Activated effector memory CD4-positive, alpha-beta T cell treated with Interleukin-2 at 50 U/mL for 16 hours (primary cell): ENCODE data around the gene RANGRF.
"Not testable (repeated sequence)": the region's sequence is repeated elsewhere in the genome, so short reads cannot be mapped to it uniquely, and the experiment has no call there.

Experiments used
- DNase-seq: peaks from one replicate; pipeline ENCODE4 v3.0.0-alpha.2; 2020

Gene RANGRF, protein sequence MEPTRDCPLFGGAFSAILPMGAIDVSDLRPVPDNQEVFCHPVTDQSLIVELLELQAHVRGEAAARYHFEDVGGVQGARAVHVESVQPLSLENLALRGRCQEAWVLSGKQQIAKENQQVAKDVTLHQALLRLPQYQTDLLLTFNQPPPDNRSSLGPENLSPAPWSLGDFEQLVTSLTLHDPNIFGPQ

DNA sequence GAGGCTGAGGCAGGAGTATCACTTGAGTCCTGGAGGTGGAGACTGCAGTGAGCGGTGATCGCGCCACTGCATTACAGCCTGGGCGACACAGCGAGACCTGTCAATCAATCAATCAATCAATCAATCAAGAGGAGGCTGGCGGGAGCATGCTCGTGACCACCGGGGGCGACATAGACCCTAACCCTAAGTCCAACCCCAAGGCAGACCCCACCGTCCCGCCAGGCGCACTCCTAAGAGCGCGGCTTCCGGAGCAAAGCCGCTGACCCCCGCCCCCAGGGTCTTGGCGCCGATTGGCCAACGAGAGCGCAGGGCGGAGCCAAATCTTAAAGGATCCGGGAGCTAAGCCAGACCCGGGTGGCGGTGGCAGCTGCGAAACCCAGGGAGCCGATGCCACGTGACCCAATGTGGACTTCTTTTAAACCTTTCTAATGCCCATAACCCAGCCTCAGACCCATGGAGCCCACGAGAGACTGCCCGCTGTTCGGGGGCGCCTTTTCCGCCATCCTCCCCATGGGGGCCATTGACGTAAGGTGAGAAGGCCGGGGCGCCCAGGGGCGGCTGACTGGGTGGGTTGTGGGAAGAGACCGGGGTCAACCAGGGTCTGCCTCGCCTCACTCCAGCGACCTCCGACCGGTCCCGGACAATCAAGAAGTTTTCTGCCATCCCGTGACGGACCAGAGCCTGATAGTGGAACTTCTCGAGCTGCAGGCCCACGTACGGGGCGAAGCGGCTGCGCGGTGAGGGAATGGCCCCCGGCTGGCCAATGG lies at the start of gene RANGRF:
Gene RANGRF, plus strand, starts transcription at position 335 of the 767 bp plus-strand sequence. Its CDS starts 119 bp downstream, at position 454.
- peak; percentile 75 for DNase-seq

DNA sequence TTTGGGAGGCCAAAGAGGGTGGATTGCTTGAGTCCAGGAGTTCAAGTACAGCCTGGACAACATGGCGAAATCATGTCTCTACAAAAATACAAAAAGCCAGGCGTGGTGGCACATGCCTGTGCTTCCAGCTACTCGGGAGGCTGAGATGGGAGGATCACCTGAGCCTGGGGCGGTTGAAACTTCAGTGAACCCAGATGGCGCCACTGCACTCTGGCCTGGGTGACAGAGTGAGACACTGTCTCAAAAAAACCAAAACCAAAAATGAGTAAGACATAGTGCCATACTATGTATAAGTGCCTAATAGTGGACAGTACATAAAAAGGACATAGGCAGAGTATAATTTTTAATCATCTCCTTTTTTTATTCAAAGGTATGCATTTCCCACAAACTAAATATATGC lies 44.6 kb upstream of the RANGRF start:
- no peak for DNase-seq

DNA sequence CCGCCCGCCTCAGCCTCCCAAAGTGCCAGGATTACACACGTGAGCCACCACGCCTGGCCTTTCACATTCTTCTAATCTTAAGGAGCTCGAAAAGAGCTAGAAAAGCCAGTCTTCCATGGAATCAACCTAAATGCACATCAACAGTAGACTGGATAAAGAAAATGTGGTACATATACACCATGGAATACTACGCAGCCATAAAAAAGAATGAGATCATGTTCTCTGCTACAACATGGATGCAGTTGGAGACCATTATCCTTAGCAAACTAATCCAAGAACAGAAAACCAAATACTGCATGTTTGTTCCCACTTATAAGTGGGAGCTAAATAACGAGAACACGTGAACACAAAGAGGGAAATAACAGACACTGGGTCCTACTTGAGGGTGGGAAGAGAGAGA lies 43.7 kb upstream of the RANGRF start:
- no peak for DNase-seq

DNA sequence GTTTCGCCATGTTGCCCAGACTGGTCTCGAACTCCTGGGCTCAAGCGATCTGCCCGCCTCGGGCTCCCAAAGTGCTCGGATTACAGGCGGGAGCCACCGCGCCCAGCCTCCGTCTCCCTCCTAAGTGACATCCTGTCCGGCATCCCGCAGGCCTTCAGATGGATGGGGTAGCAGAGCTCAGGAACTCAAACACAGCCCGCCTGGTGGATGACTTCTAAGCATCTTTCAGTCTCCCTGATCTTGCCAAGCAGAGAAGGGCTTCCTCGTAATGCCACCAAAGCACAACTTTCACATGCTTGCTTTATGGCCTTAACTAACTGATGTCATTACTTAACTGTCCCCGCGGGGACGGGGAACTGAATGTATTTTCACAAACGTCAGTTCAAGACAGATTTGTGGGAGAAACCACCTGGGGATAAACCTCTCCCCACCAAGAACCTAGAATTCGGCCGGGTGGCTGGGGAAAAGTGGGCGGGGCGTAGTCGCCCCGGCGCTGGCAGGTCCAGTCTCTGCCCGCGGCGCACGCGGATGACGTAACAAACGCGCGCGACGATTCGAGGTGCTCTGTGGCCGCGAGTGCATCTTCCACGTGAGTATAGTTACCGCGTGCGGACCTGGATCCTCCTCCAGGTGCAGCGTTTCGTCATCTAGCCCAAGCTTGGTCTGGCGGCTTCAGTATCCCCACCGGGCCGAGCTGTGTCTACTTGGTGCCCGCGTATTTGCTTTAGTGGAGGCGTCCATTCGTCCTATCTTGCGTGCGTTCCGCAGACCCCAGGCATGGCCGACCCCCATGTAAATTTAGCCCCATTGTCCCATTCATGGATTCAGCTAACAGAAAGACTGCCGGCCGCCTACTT lies 39.5 kb upstream of the RANGRF start, which contains the start of gene PFAS:
Gene PFAS, plus strand, starts transcription at position 539 of the 857 bp plus-strand sequence. CDS start 4,649 bp downstream, outside the sequence.
- peak; percentile 91 for DNase-seq

DNA sequence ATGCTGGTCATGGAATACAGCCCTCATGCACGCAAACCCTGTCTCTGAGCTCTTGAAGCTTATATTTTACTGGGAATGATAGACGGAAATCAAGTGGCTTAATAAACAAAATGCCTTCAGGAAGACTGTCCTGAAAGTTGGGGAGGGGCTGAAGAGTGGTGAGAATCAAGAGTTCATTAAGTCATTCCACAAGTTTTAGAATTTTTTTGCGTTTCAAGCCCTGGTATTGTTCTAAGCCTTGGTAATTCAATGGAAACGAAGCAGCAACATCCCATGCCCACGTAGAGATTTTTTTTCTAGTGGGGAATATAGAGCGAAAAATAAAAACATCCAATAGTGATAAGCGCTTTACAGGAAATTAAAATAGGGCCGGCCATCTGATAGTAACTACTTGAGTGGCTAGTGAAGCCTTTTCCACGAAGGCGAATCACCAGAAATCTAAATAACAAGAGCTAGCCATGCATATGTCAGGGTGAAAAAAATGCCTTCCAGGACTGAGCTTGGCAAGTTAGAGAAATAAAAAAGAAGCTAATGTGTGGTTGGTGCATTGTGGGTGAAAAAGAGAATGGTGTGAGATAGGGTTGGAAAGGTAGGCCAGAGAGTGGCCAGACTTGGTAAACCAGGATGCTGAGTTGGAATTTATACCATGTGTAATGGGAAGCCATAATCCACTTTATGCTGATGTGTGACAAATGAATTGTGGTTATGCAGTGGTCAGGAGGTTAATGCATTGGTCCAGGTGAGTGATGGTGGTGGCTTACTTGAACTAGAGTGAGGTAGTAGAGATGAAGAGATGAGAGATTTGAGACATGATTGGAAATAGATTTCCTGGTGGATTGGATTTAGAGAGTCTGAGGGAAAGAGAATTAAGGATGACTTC lies 38.6 kb upstream of the RANGRF start:
- no peak for DNase-seq

DNA sequence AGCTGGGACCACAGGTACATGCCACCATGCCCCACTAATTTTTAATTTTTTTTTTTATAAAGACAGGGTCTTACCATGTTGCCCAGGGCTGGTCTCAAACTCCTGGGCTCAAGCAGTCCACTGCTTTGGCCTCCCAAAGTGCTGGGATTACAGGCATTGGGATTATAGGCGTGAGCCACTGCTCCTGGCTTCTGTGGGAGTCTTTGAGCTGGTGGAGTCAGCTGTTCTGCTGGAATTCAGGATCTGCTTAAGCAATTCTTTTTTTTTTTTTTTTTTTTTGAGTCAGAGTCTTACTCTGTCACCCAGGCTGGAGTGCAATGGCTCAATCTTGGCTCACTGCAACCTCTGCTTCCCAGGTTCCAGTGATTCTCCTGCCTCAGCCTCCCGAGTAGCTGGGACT lies 37.1 kb upstream of the RANGRF start:
- not testable (repeated sequence) for DNase-seq

DNA sequence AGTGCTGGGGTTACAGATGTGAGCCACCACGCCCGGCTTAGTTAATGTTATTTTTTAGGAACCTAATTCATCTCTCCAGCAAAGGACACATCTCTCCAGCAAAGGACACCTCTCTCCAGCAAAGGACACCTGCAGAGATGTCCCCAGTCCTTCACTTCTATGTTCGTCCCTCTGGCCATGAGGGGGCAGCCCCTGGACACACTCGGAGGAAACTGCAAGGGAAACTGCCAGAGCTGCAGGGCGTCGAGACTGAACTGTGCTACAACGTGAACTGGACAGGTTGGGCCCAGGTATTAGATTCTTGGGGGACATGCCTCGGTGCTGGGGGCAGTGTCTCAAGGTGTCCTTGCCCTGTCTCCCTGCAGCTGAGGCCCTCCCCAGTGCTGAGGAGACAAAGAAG lies 34.7 kb upstream of the RANGRF start:
- DNase-seq, result no peak

DNA sequence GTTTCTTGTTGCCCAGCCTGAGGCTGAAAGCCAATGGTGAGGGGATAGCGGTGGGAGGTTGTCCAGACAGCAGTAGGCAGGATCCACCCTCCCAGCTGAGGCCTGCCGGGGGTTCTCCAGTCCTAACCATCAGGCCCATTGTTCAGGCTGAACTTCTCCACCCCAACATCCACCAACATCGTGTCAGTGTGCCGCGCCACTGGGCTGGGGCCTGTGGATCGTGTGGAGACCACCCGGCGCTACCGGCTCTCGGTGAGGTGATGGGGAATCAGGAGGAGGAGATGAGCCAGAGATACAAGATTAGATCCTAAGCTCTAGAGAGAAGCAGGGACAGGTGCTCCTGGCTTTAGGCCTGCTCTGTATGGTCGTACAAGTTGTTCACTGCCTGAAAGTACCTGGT lies 33.6 kb upstream of the RANGRF start:
- DNase-seq, result no peak

DNA sequence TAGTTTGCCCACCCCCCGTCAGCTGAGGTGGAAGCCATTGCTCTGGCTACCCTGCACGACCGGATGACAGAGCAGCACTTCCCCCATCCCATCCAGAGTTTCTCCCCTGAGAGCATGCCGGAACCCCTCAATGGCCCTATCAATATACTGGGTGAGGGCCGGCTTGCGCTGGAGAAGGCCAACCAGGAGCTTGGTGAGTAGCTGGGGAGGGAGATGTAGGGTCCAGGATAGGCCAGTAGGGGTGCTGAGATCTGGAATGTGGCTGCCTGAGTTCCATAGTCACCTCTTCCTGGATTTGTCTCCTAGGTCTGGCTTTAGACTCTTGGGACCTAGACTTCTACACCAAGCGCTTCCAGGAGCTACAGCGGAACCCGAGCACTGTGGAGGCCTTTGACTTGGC lies 33.0 kb upstream of the RANGRF start:
- no peak for DNase-seq

DNA sequence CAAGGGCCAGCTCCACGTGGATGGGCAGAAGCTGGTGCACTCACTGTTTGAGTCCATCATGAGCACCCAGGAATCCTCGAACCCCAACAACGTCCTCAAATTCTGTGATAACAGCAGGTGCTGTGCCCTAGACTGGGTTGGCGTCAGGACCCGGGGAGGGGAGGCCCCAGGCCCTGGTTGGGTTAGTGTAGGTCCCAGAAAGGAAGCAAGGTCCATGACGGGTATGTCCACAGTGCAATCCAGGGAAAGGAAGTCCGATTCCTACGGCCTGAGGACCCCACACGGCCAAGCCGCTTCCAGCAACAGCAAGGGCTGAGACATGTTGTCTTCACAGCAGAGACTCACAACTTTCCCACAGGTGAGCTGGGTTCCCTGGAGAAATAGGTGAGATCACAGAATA lies 32.2 kb upstream of the RANGRF start:
- no peak for DNase-seq

DNA sequence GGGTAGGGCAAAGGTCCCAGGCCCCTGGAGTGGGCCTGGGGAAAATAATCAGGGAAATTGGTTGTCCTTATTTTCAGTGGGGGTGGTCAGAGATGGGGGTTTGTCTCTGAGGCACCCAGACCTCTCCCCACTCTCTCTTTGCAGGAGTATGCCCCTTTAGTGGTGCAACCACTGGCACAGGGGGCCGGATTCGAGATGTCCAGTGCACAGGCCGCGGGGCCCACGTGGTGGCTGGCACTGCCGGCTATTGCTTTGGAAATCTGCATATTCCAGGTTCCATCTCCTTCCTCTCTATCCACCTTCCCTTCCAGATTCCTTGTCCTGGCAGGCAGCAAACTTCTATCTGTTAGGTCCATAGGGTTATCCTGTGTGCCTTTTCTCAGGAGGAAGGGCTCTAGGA lies 31.8 kb upstream of the RANGRF start:
- DNase-seq, result no peak

DNA sequence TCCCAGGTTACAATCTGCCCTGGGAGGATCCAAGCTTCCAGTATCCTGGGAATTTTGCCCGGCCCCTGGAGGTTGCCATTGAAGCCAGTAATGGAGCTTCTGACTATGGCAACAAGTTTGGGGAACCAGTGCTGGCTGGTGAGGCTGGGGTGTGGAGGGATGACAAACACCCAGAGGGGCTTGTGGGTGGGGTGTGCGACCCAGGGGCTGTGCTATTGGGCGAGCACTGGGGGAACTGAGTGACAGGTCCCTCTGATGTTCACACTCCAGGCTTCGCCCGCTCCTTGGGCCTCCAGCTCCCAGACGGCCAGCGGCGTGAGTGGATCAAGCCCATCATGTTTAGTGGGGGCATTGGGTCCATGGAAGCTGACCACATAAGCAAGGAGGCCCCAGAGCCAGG lies 30.7 kb upstream of the RANGRF start:
- no peak for DNase-seq

DNA sequence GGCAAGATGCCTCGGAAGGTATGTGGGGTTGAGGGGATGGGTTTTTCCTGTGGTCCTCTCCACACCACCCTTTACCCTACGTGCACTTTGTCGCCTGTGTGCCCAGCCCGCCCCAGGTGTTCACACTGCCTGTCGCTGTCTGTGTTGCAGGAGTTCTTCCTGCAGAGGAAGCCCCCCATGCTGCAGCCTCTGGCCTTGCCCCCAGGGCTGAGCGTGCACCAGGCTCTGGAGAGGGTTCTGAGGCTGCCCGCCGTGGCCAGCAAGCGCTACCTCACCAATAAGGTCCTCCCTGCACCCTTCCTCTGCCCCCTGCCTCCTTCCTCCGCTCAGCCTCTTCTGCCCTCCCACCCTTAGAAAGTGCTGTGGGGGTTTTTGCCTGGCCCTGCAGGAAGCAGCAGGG lies 24.1 kb upstream of the RANGRF start:
- no peak for DNase-seq

DNA sequence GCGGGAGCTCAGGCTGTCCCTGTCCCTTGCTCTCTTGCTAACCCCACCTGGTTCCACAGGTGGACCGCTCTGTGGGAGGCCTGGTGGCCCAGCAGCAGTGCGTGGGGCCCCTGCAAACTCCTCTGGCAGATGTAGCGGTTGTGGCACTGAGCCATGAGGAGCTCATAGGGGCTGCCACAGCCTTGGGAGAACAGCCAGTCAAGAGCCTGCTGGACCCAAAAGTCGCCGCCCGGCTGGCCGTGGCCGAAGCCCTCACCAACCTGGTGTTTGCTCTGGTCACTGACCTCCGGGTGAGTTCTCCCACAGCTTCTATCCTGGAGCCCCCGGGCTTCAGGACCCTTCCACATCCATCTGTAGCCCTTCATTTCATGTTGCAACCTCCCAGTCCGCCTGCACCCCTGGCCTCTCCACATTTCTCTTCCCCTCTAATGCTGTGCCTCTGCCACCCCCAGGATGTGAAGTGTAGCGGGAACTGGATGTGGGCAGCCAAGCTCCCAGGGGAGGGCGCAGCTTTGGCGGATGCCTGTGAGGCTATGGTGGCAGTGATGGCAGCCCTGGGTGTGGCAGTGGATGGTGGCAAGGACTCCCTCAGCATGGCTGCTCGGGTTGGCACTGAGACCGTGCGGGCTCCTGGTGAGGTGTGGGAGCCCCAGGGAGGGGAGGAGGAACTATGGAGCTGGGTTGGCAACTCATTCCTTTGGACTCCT lies 23.5 kb upstream of the RANGRF start:
- DNase-seq, result no peak

DNA sequence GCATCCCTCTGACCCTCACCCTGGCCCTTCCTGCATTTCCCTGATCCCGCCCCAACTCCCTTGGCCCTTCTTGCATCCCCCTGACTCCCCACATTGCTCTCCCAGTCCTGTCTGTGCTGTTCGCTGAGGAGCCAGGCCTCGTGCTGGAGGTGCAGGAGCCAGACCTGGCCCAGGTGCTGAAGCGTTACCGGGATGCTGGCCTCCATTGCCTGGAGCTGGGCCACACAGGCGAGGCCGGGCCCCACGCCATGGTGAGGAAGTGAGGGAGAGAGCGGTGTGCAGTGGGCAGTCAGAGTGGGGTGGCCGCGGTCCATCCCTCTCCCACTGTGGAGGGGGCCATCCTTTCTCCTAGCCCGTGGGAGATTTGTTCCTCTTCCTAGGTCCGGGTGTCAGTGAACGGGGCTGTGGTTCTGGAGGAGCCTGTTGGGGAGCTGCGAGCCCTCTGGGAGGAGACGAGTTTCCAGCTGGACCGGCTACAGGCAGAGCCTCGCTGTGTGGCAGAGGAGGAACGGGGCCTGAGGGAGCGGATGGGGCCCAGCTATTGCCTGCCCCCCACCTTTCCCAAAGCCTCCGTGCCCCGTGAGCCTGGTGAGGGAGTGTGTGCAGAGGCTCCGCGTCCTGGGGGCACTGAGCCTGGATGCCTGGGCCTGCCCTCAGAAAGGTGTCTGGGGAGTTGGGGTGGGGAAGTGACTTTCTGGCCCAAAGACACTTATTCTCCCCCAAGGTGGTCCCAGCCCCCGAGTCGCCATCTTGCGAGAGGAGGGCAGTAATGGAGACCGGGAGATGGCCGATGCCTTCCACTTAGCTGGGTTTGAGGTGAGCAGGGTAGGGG lies 21.6 kb upstream of the RANGRF start:
- no peak for DNase-seq

DNA sequence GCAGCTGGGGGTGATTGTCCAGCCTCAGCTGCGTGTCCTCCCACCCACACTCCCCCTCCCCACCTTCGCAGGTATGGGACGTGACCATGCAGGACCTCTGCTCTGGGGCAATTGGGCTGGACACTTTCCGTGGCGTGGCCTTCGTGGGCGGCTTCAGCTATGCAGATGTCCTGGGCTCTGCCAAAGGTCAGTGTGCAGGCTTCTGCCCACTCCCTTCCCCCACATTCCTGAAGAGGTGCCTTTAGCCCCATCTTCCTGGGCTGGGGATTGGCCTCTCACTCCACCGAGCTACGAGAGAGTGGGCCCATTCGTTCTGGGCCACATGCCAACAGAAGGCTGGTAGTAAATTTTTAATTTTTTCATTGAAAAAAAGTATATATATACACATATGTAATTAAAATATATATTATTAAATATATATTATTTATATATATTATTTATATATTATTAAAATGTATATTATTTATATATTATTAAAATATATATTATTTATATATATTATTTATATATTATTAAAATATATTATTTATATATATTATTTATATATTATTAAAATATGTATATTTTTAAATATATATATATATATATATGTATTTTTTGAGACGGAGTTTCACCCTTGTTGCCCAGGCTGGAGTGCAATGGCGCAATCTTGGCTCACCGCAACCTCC lies 20.9 kb upstream of the RANGRF start:
- DNase-seq, result no peak

DNA sequence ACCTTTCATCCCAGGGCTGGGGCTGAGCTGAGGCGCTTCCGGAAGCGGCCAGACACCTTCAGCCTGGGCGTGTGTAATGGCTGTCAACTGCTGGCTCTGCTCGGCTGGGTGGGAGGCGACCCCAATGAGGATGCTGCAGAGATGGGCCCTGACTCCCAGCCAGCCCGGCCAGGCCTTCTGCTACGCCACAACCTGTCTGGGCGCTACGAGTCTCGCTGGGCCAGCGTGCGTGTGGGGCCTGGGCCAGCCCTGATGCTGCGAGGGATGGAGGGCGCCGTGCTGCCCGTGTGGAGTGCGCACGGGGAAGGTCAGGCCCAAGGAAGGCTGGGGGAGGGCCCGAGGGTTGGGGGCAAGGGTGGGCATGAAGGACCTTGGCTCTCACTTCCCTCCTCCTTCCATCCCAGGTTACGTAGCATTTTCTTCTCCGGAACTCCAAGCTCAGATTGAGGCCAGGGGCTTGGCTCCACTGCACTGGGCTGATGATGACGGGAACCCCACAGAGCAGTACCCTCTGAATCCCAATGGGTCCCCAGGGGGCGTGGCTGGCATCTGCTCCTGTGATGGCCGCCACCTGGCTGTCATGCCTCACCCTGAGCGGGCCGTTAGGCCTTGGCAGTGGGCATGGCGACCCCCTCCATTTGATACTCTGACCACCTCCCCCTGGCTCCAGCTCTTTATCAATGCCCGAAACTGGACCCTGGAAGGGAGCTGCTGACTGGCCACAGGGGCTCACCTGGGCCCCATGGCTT lies 19.7 kb upstream of the RANGRF start:
- DNase-seq, result no peak

DNA sequence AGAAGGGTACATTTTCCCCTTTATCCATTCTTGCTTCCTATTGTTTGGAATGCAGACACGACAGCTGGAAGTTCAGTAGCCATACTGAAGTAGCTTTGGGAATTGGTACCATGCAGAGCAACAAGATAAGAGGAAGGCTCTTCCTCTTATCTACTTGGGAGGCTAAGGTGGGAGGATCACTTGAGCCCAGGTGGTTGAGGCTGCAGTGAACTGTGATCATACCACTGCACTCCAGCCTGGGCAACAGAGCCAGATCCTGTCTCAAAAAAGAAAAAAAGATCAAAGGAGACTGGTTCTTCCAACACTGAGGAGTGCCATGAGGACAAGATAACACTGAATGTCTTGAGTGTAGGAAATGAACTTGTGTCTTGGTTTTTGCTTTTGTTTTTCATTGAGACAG lies 16.0 kb upstream of the RANGRF start:
- DNase-seq, result no peak

DNA sequence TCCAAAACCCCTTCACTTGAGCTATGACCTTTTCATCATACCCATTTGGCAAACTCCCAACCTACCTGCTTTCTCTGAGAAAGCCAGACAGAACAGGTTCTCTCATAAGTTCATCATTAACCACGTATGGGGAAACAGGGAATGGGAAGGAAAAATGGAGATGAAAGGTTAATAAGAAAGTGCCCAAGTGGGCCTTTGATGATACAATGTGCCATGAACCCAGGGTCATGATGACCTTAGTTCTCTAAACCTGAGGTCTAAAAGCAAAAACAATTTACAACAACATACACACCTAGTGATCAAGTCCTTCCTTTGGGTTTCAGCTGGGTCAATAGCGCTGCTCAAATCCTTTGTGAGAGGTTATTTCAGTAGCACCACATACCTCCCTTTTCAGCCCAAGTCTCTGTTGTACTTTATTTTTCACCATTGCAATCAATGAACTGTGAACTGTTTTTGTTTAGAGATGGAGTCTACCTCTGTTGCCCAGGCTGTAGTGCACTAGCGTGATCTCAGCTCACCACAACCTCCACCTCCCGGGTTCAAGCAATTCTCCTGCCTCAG lies 14.5 kb upstream of the RANGRF start:
- DNase-seq, result no peak
